Common myeloid progenitor, CD34-positive (primary cell): Measurements from ENCODE around the gene ARHGAP12.

Experiments
- CTCF ChIA-PET: fragments of 350-600 bp; sonication (Branson Sonifier 250); formaldehyde crosslinking; loops from one replicate; lab custom pipeline; 2021; ENCODE audit warnings: antibody characterized with exemption; lab: Charles Lee
- POLR2A ChIA-PET: fragments of 350-600 bp; sonication (Branson Sonifier 250); formaldehyde crosslinking; loops from one replicate; lab custom pipeline; 2021; ENCODE audit warnings: antibody characterized with exemption; lab: Charles Lee
- DNase-seq, 3 donors: peaks; one replicate each; pipeline versions ENCODE4 v3.0.0 to v3.0.0-alpha.2; 2013
- H3K27ac ChIP-seq, 2 experiments: 1 replicate in 1 of 2; 2 replicates in 1 of 2; pipeline ENCODE4 v1.7.0; 2013; ENCODE audit warnings: inconsistent platforms in 2 of 2, low read length in 2 of 2, mild to moderate bottlenecking in 2 of 2, low read depth in 1 of 2, moderate library complexity in 1 of 2; ENCODE audit not compliant: severe bottlenecking in 2 of 2, insufficient read depth in 1 of 2, poor library complexity in 1 of 2
- H3K27me3 ChIP-seq, 5 experiments: replicated peaks in 2 of 5; 1 replicate in 3 of 5; 2 replicates in 2 of 5; pipeline versions ENCODE4 v1.6.1 to v1.7.0; 2013; ENCODE audit warnings: low read length in 4 of 5, mild to moderate bottlenecking in 2 of 5, moderate library complexity in 2 of 5, inconsistent platforms in 1 of 5; ENCODE audit not compliant: insufficient read depth in 5 of 5, control insufficient read depth in 4 of 5
- H3K36me3 ChIP-seq, 4 experiments: 1 replicate in 2 of 4; 2 replicates in 2 of 4; pipeline versions ENCODE4 v1.6.1 to v1.7.0; 2013; ENCODE audit warnings: low read length in 3 of 4, control low read depth in 1 of 4, mild to moderate bottlenecking in 1 of 4; ENCODE audit not compliant: control insufficient read depth in 4 of 4, insufficient read depth in 4 of 4
- H3K4me1 ChIP-seq, 4 experiments: 1 replicate in 3 of 4; 2 replicates in 1 of 4; pipeline versions ENCODE4 v1.6.1 to v1.7.1; 2013; ENCODE audit warnings: low read length in 3 of 4, mild to moderate bottlenecking in 3 of 4, control low read depth in 1 of 4, inconsistent platforms in 1 of 4, moderate library complexity in 1 of 4; ENCODE audit not compliant: control insufficient read depth in 4 of 4, insufficient read depth in 4 of 4; ENCODE audit errors: control extremely low read depth in 1 of 4
- H3K4me3 ChIP-seq, 7 experiments: 1 replicate in 4 of 7; 2 replicates in 3 of 7; pipeline versions ENCODE4 v1.5.1 to v1.7.0; 2013; ENCODE audit warnings: mild to moderate bottlenecking in 7 of 7, low read length in 6 of 7, moderate library complexity in 6 of 7, inconsistent platforms in 2 of 7, low read depth in 2 of 7, control low read depth in 1 of 7; ENCODE audit not compliant: insufficient read depth in 4 of 7, control insufficient read depth in 1 of 7; ENCODE audit errors: extremely low read depth in 1 of 7
- H3K9me3 ChIP-seq, 5 experiments: 1 replicate in 4 of 5; 2 replicates in 1 of 5; pipeline versions ENCODE4 v1.6.1 to v1.7.1; 2013; ENCODE audit warnings: low read length in 4 of 5, mild to moderate bottlenecking in 2 of 5, inconsistent platforms in 1 of 5, low read depth in 1 of 5, moderate library complexity in 1 of 5; ENCODE audit not compliant: control insufficient read depth in 4 of 5, insufficient read depth in 2 of 5; ENCODE audit errors: control extremely low read depth in 1 of 5
- WGBS: methylation state at CpG from one replicate; pipeline ENCODE4 v1.1.5; 2013; ENCODE audit not compliant: insufficient coverage; 5-methylcytosine and 5-hydroxymethylcytosine counted together

ARHGAP12 gene

GRCh38 chr10:31926765-31927564 is 1.7 kb downstream of the ARHGAP12 start:
- Histone ChIP-seq H3K27ac (peak overlapping the region in 1 of 2 experiments; percentile 63), H3K27me3 (no peaks in the 10 kb centered on the region), H3K4me3 (peak overlapping the region in 6 of 7 experiments; percentile 82 to 92 (median 84)), H3K9me3 (peaks cover 0 to 3% (median 0%) of the 10 kb centered on the region in 5 experiments), H3K36me3 (no peaks in the 10 kb centered on the region), H3K4me1 (peaks cover 19 to 43% (median 28%) of the 10 kb centered on the region in 4 experiments)
- DNase-seq, result peak in 1 of 3 donors; percentile 10
- POLR2A ChIA-PET, result no interaction called here
- WGBS, result 46% methylated on average over 14 of the region's 22 CpGs
- CTCF ChIA-PET, result interaction anchor here (1.4 kb wide), 1 partner anchor 79 kb away, joined by 3 read pairs; no protein-coding TSS in a partner anchor

GRCh38 chr10:31926160-31926559 is 2.5 kb downstream of the ARHGAP12 start:
- peak; percentile 4 to 58 (median 46) for DNase-seq
- Histone ChIP-seq H3K27me3 (no peaks in the 10 kb centered on the region), H3K4me1 (peaks cover 19 to 44% (median 28%) of the 10 kb centered on the region in 4 experiments), H3K27ac (no peak overlapping the region), H3K4me3 (no peak overlapping the region), H3K36me3 (no peaks in the 10 kb centered on the region), H3K9me3 (peaks cover 0 to 3% (median 0%) of the 10 kb centered on the region in 5 experiments)
- CTCF ChIA-PET, result no interaction called here
- WGBS, result 65% methylated on average over 4 of the region's 5 CpGs
- POLR2A ChIA-PET, result no interaction called here

- no peak for DNase-seq
- Histone ChIP-seq H3K9me3 (peaks cover 0 to 3% (median 0%) of the 10 kb centered on the region in 5 experiments), H3K4me1 (peaks cover 14 to 36% (median 19%) of the 10 kb centered on the region in 4 experiments), H3K36me3 (no peaks in the 10 kb centered on the region), H3K27me3 (no peaks in the 10 kb centered on the region), H3K27ac (no peak overlapping the region), H3K4me3 (no peak overlapping the region)
- ChIA-PET CTCF (no interaction called here), POLR2A (no interaction called here)
- WGBS, result 100% methylated on average over 1 of the region's 3 CpGs
These were observed 3.8 kb downstream of the ARHGAP12 start for GRCh38 chr10:31924833-31925232.

GRCh38 chr10:31923389-31923788 is 5.2 kb downstream of the ARHGAP12 start:
- CTCF ChIA-PET, result no interaction called here
- no peak for DNase-seq
- no peak overlapping the region for H3K4me3 ChIP-seq
- peaks cover 8 to 28% (median 10%) of the 10 kb centered on the region in 4 experiments for H3K4me1 ChIP-seq
- peaks cover 0 to 3% (median 0%) of the 10 kb centered on the region in 5 experiments for H3K9me3 ChIP-seq
- POLR2A ChIA-PET, result no interaction called here
- no peaks in the 10 kb centered on the region for H3K27me3 ChIP-seq
- peaks cover 0 to 2% (median 0%) of the 10 kb centered on the region in 4 experiments for H3K36me3 ChIP-seq
- no CpG with 5 or more reads among the region's 3 CpGs for WGBS
- H3K27ac ChIP-seq, result no peak overlapping the region

GRCh38 chr10:31921031-31921430 is 7.6 kb downstream of the ARHGAP12 start:
- Histone ChIP-seq H3K36me3 (peaks cover 0 to 2% (median 0%) of the 10 kb centered on the region in 4 experiments), H3K27me3 (no peaks in the 10 kb centered on the region), H3K4me3 (no peak overlapping the region), H3K4me1 (peaks cover 0 to 14% (median 6%) of the 10 kb centered on the region in 4 experiments), H3K9me3 (peaks cover 0 to 3% (median 0%) of the 10 kb centered on the region in 5 experiments), H3K27ac (no peak overlapping the region)
- ChIA-PET POLR2A (no interaction called here), CTCF (no interaction called here)
- 100% methylated on average over 3 of the region's 4 CpGs for WGBS
- no peak for DNase-seq

DNA sequence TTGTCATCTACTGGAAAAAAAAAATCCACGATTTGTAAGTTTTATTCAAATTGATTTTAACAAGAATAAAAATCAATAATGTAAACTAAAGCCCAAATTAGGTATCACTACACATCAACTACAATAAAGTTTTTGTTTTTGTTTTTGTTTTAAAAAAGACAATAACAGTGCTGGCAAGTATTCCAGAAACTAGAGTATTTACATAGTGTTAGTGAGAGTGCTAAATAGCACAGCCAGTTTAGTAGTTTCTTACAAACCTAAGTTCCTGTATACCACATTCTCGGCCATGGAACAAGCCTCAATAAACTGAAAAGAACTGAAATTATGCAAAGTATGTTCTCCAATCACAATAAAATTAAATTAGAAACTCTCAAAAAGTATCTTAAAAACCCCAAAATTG is 8.1 kb downstream of the ARHGAP12 start:
- no CpG with 5 or more reads among the region's 2 CpGs for WGBS
- CTCF ChIA-PET, result no interaction called here

More for the DNA sequence above, 8.1 kb downstream of the ARHGAP12 start:
- POLR2A ChIA-PET, result no interaction called here
- H3K27me3 ChIP-seq, result no peaks in the 10 kb centered on the region
- no peak overlapping the region for H3K27ac ChIP-seq
- no peak overlapping the region for H3K4me3 ChIP-seq
- peaks cover 0 to 3% (median 0%) of the 10 kb centered on the region in 5 experiments for H3K9me3 ChIP-seq
- H3K4me1 ChIP-seq, result peaks cover 0 to 12% (median 6%) of the 10 kb centered on the region in 4 experiments
- H3K36me3 ChIP-seq, result peaks cover 0 to 2% (median 0%) of the 10 kb centered on the region in 4 experiments
- DNase-seq, result no peak
